CD4-positive, alpha-beta memory T cell (primary cell): ENCODE data around the gene GNG4. TPM values are rescaled to one million over a fixed set of nuclear protein-coding genes. Genes with fewer than 3 reads are reported as not detected.

ENCODE experiments used
- CTCF ChIA-PET: fragments of 350-600 bp; sonication (Branson Sonifier 250); formaldehyde crosslinking; loops from one replicate; lab custom pipeline; 2021; ENCODE audit warnings: inconsistent platforms; ENCODE audit not compliant: partially characterized antibody; lab: Charles Lee
- POLR2A ChIA-PET: fragments of 350-600 bp; sonication (Branson Sonifier 250); formaldehyde crosslinking; loops from one replicate; lab custom pipeline; 2021; ENCODE audit not compliant: partially characterized antibody; lab: Charles Lee
- DNase-seq, 5 donors: peaks; one replicate each; pipeline versions ENCODE4 v3.0.0 to v3.0.0-alpha.2; 2020 to 2022; ENCODE audit warnings: mixed read lengths in 1 of 5
- H3K27ac ChIP-seq: one replicate; pipeline ENCODE4 v1.7.0; 2013; ENCODE audit warnings: low read depth, low read length
- H3K27me3 ChIP-seq: 2 replicates; pipeline ENCODE4 v1.7.0; 2013; ENCODE audit warnings: mild to moderate bottlenecking, low read length, moderate library complexity; ENCODE audit not compliant: insufficient read depth
- H3K36me3 ChIP-seq: 2 replicates; pipeline ENCODE4 v1.7.0; 2013; ENCODE audit warnings: mild to moderate bottlenecking, low read length, moderate library complexity; ENCODE audit not compliant: insufficient read depth
- H3K4me1 ChIP-seq: 2 replicates; pipeline ENCODE4 v1.7.0; 2013; ENCODE audit warnings: mild to moderate bottlenecking, low read length, moderate library complexity; ENCODE audit not compliant: insufficient read depth
- H3K4me3 ChIP-seq, 2 donors: one replicate each; pipeline ENCODE4 v1.7.0; 2013; ENCODE audit warnings: low read length in 2 of 2, mild to moderate bottlenecking in 1 of 2
- H3K9me3 ChIP-seq, 2 donors: one replicate each; pipeline ENCODE4 v1.7.0; 2013; ENCODE audit warnings: low read length in 2 of 2, control low read depth in 1 of 2; ENCODE audit not compliant: control insufficient read depth in 1 of 2
- H3K27ac Mint-ChIP-seq, 7 donors: one replicate each; pipeline ENCODE4 v1.8.0; 2020 to 2021; ENCODE audit warnings: mixed read lengths in 7 of 7, mild to moderate bottlenecking in 6 of 7, inconsistent platforms in 3 of 7, moderate library complexity in 3 of 7
- H3K27me3 Mint-ChIP-seq, 2 donors: one replicate each; pipeline ENCODE4 v1.8.0; 2020 to 2021; ENCODE audit warnings: mixed read lengths in 2 of 2
- H3K36me3 Mint-ChIP-seq, 2 donors: one replicate each; pipeline ENCODE4 v1.8.0; 2020 to 2021; ENCODE audit warnings: mixed read lengths in 2 of 2, inconsistent platforms in 1 of 2, mild to moderate bottlenecking in 1 of 2
- H3K4me1 Mint-ChIP-seq, 4 donors: one replicate each; pipeline ENCODE4 v1.8.0; 2020 to 2021; ENCODE audit warnings: mixed read lengths in 4 of 4, mild to moderate bottlenecking in 1 of 4
- H3K4me3 Mint-ChIP-seq, 8 donors: one replicate each; pipeline ENCODE4 v1.8.0; 2020 to 2021; ENCODE audit warnings: mixed read lengths in 8 of 8, mild to moderate bottlenecking in 7 of 8, moderate library complexity in 6 of 8, inconsistent platforms in 3 of 8
- H3K9me3 Mint-ChIP-seq, 8 donors: one replicate each; pipeline ENCODE4 v1.8.0; 2020 to 2021; ENCODE audit warnings: mixed read lengths in 8 of 8, mild to moderate bottlenecking in 5 of 8, inconsistent platforms in 3 of 8, moderate library complexity in 1 of 8
- intact Hi-C: fragments of 100-400 bp; cut with micrococcal nuclease; formaldehyde crosslinking; loops from one replicate; pipeline ENCODE4 v1.15.1; 2023
- polyA plus RNA-seq, 2 donors: library from polyadenylated mRNA; unstranded; fragments of 300-500 nt; fragmentation: Illumina TruSeq; gene quantifications; one replicate each; pipeline ENCODE4 v1.2.3, GENCODE V29; 2021
- total RNA-seq, 2 experiments: library from RNA; stranded (reverse); gene quantifications; one replicate each; pipeline ENCODE4 v1.2.3, GENCODE V29; 2021

Gene GNG4
- total and polyA plus RNA-seq, 4 experiments from 2014 or later, result 0.19 TPM; not detected in 3

- Mint-ChIP-seq H3K27me3 (peaks cover 2% of the 10 kb centered on the region in 2 donors), H3K4me1 (no peaks in the 10 kb centered on the region), H3K36me3 (peaks cover 31 to 40% of the 10 kb centered on the region in 2 donors), H3K27ac (no peak overlapping the region), H3K4me3 (no peak overlapping the region), H3K9me3 (peaks cover 0 to 1% (median 0%) of the 10 kb centered on the region in 8 donors)
- no peaks in the 10 kb centered on the region for H3K27me3 ChIP-seq
- H3K9me3 ChIP-seq, result no peaks in the 10 kb centered on the region
- ChIA-PET CTCF (no interaction called here), POLR2A (no interaction called here)
- no peaks in the 10 kb centered on the region for H3K4me1 ChIP-seq
- no peak overlapping the region for H3K27ac ChIP-seq
- intact Hi-C loops, result no loop called here
- H3K36me3 ChIP-seq, result peaks cover 12% of the 10 kb centered on the region
- no peak for DNase-seq
- H3K4me3 ChIP-seq, result no peak overlapping the region
Measured at GRCh38 chr1:235661568-235661967, 12.0 kb upstream of the GNG4 start.

- peaks cover 0 to 13% (median 4%) of the 10 kb centered on the region in 8 donors for H3K9me3 Mint-ChIP-seq
Measured at GRCh38 chr1:235659186-235659771, 9.7 kb upstream of the GNG4 start.

GRCh38 chr1:235657747-235658526, 8.4 kb upstream of the GNG4 start:
- Mint-ChIP-seq H3K4me3 (no peak overlapping the region), H3K4me1 (no peaks in the 10 kb centered on the region), H3K27ac (no peak overlapping the region), H3K9me3 (peaks cover 0 to 24% (median 11%) of the 10 kb centered on the region in 8 donors), H3K27me3 (peaks cover 15 to 21% of the 10 kb centered on the region in 2 donors), H3K36me3 (peaks cover 19 to 25% of the 10 kb centered on the region in 2 donors)
- no peaks in the 10 kb centered on the region for H3K9me3 ChIP-seq
- DNase-seq, result no peak
- H3K27me3 ChIP-seq, result no peaks in the 10 kb centered on the region
- no peak overlapping the region for H3K27ac ChIP-seq
- ChIA-PET POLR2A (interaction anchor here (1.3 kb wide), 1 partner anchor 9 kb away, joined by 3 read pairs; no protein-coding TSS in a partner anchor), CTCF (interaction anchor here (0.7 to 1.4 kb wide), 2 partner anchors 36 to 60 kb away, joined by 3 read pairs; no protein-coding TSS in a partner anchor)
- H3K4me1 ChIP-seq, result no peaks in the 10 kb centered on the region
- H3K36me3 ChIP-seq, result peaks cover 6% of the 10 kb centered on the region
- intact Hi-C loops, result no loop called here
- H3K4me3 ChIP-seq, result no peak overlapping the region

More at GRCh38 chr1:235659186-235659771, 9.7 kb upstream of the GNG4 start:
- no peak overlapping the region for H3K27ac ChIP-seq
- Mint-ChIP-seq H3K27me3 (peaks cover 8 to 12% of the 10 kb centered on the region in 2 donors), H3K4me3 (no peak overlapping the region), H3K4me1 (no peaks in the 10 kb centered on the region), H3K27ac (no peak overlapping the region), H3K36me3 (peaks cover 28% of the 10 kb centered on the region in 2 donors)
- intact Hi-C loops, result no loop called here
- H3K27me3 ChIP-seq, result no peaks in the 10 kb centered on the region
- ChIA-PET CTCF (interaction anchor here (1.4 kb wide), 1 partner anchor 37 kb away, joined by 3 read pairs; no protein-coding TSS in a partner anchor), POLR2A (no interaction called here)
- H3K36me3 ChIP-seq, result peaks cover 12% of the 10 kb centered on the region
- no peak for DNase-seq
- H3K4me3 ChIP-seq, result no peak overlapping the region
- H3K4me1 ChIP-seq, result no peaks in the 10 kb centered on the region
- H3K9me3 ChIP-seq, result no peaks in the 10 kb centered on the region

GRCh38 chr1:235657269-235657668, 7.7 kb upstream of the GNG4 start:
- Mint-ChIP-seq H3K4me3 (no peak overlapping the region), H3K27ac (no peak overlapping the region), H3K4me1 (no peaks in the 10 kb centered on the region), H3K36me3 (peaks cover 12 to 18% of the 10 kb centered on the region in 2 donors), H3K9me3 (peaks cover 0 to 26% (median 13%) of the 10 kb centered on the region in 8 donors), H3K27me3 (peaks cover 19 to 27% of the 10 kb centered on the region in 2 donors)
- no peaks in the 10 kb centered on the region for H3K27me3 ChIP-seq
- H3K4me3 ChIP-seq, result no peak overlapping the region
- no peaks in the 10 kb centered on the region for H3K4me1 ChIP-seq
- DNase-seq, result no peak
- intact Hi-C loops, result no loop called here
- ChIA-PET POLR2A (interaction anchor here (1.3 kb wide), 1 partner anchor 8 kb away, joined by 3 read pairs; no protein-coding TSS in a partner anchor), CTCF (no interaction called here)
- H3K36me3 ChIP-seq, result no peaks in the 10 kb centered on the region
- no peak overlapping the region for H3K27ac ChIP-seq
- H3K9me3 ChIP-seq, result no peaks in the 10 kb centered on the region

GRCh38 chr1:235652364-235652763, 2.8 kb upstream of the GNG4 start:
- ChIA-PET POLR2A (interaction anchor here (1.0 kb wide), 1 partner anchor 69 kb away, joined by 3 read pairs; no protein-coding TSS in a partner anchor), CTCF (no interaction called here)
- peaks cover 20% of the 10 kb centered on the region for H3K4me1 ChIP-seq
- no peak overlapping the region for H3K27ac ChIP-seq
- peak overlapping the region in 1 of 8 donors; percentile 22 for H3K4me3 Mint-ChIP-seq
- H3K4me3 ChIP-seq, result no peak overlapping the region
- H3K27ac Mint-ChIP-seq, result no peak overlapping the region
- intact Hi-C loops, result no loop called here
- H3K36me3 Mint-ChIP-seq, result peaks cover 2 to 7% of the 10 kb centered on the region in 2 donors
- peaks cover 44% of the 10 kb centered on the region in 2 donors for H3K27me3 Mint-ChIP-seq
- no peaks in the 10 kb centered on the region for H3K9me3 ChIP-seq
- peaks cover 0 to 26% (median 13%) of the 10 kb centered on the region in 8 donors for H3K9me3 Mint-ChIP-seq
- H3K4me1 Mint-ChIP-seq, result peaks cover 6 to 21% (median 13%) of the 10 kb centered on the region in 4 donors
- no peak for DNase-seq
- H3K27me3 ChIP-seq, result peaks cover 23% of the 10 kb centered on the region
- H3K36me3 ChIP-seq, result no peaks in the 10 kb centered on the region

- Mint-ChIP-seq H3K4me3 (peak overlapping the region; percentile 47 to 80 (median 68)), H3K9me3 (peaks cover 0 to 26% (median 13%) of the 10 kb centered on the region in 8 donors), H3K27me3 (peaks cover 40 to 44% of the 10 kb centered on the region in 2 donors), H3K4me1 (peaks cover 6 to 21% (median 14%) of the 10 kb centered on the region in 4 donors), H3K36me3 (peaks cover 2 to 5% of the 10 kb centered on the region in 2 donors), H3K27ac (peak overlapping the region in 2 of 7 donors; percentile 44 to 79)
- DNase-seq, result no peak
- ChIA-PET POLR2A (no interaction called here), CTCF (no interaction called here)
- no peak overlapping the region for H3K4me3 ChIP-seq
- H3K4me1 ChIP-seq, result peaks cover 20% of the 10 kb centered on the region
- no peaks in the 10 kb centered on the region for H3K9me3 ChIP-seq
- H3K36me3 ChIP-seq, result no peaks in the 10 kb centered on the region
- no peak overlapping the region for H3K27ac ChIP-seq
- intact Hi-C loops, result no loop called here
- H3K27me3 ChIP-seq, result peaks cover 23% of the 10 kb centered on the region
Measured at GRCh38 chr1:235651170-235651806, 1.7 kb upstream of the GNG4 start.
